Activated CD4-positive, alpha-beta T cell treated with anti-CD3 and anti-CD28 coated beads for 36 hours (primary cell): ENCODE data around the gene NLRC5. TPM values are rescaled to one million over a fixed set of nuclear protein-coding genes. Genes with fewer than 3 reads are reported as not detected.

Experiments
- ATAC-seq: fragments of 200-7000 bp; cut with Tn5 transposase; one replicate; pipeline ENCODE4 v1.10.0; 2021; ENCODE audit warnings: mild to moderate bottlenecking, moderate library complexity
- CTCF ChIA-PET: fragments of 350-600 bp; sonication (Branson Sonifier 250); formaldehyde crosslinking; loops from one replicate; lab custom pipeline; 2021; ENCODE audit warnings: antibody characterized with exemption; lab: Charles Lee
- POLR2A ChIA-PET: fragments of 350-600 bp; sonication (Branson Sonifier 250); formaldehyde crosslinking; loops from one replicate; lab custom pipeline; 2021; ENCODE audit warnings: antibody characterized with exemption, inconsistent platforms; lab: Charles Lee
- DNase-seq: peaks from one replicate; pipeline ENCODE4 v3.0.0-alpha.2; 2020
- H3K27ac Mint-ChIP-seq: one replicate; pipeline ENCODE4 v1.8.0; 2021; ENCODE audit warnings: mixed read lengths
- H3K27me3 Mint-ChIP-seq: one replicate; pipeline ENCODE4 v1.8.0; 2021; ENCODE audit warnings: mixed read lengths
- H3K36me3 Mint-ChIP-seq: one replicate; pipeline ENCODE4 v1.8.0; 2021; ENCODE audit warnings: low read depth, mixed read lengths
- H3K4me1 Mint-ChIP-seq: one replicate; pipeline ENCODE4 v1.8.0; 2021; ENCODE audit warnings: mixed read lengths
- H3K4me3 Mint-ChIP-seq: one replicate; pipeline ENCODE4 v1.8.0; 2021; ENCODE audit warnings: mild to moderate bottlenecking, moderate library complexity, mixed read lengths
- H3K9me3 Mint-ChIP-seq: one replicate; pipeline ENCODE4 v1.8.0; 2021; ENCODE audit warnings: low read depth, mixed read lengths
- intact Hi-C, 2 experiments: fragments of 100-400 bp; cut with DNase I in 1 of 2; cut with micrococcal nuclease in 1 of 2; formaldehyde crosslinking; loops; one replicate each; pipeline versions ENCODE4 v1.14.2 to v1.15.1; 2022 to 2024; cut with DNase I, micrococcal nuclease
- total RNA-seq, 2 experiments: library from RNA; stranded (reverse); gene quantifications; one replicate each; pipeline ENCODE4 v1.2.3, GENCODE V29; 2021

The NLRC5 gene
- total RNA-seq, 2 experiments from 2014 or later = 143 to 175 TPM

- H3K4me1 Mint-ChIP-seq = peaks cover 85% of the 10 kb centered on the region
- DNase-seq (no peak), ATAC-seq (no peak)
- H3K27ac Mint-ChIP-seq = peak overlapping the region; percentile 55
- H3K36me3 Mint-ChIP-seq = peaks cover 83% of the 10 kb centered on the region
- no peaks in the 10 kb centered on the region for H3K27me3 Mint-ChIP-seq
- POLR2A ChIA-PET = interaction anchor here (0.6 kb wide), 3 partner anchors 16 to 19 kb away, joined by 3 read pairs; no protein-coding TSS in a partner anchor
- intact Hi-C loops = no loop called here
- H3K9me3 Mint-ChIP-seq = no peaks in the 10 kb centered on the region
- no peak overlapping the region for H3K4me3 Mint-ChIP-seq
- CTCF ChIA-PET = interaction anchor here (0.6 to 1.1 kb wide), 2 partner anchors 63 to 345 kb away, joined by 3 read pairs; no protein-coding TSS in a partner anchor
Observed at GRCh38 chr16:57020651-57021050, 31.3 kb downstream of the NLRC5 start.

GRCh38 chr16:57021757-57022156 is 32.4 kb downstream of the NLRC5 start:
- ChIA-PET POLR2A (no interaction called here), CTCF (interaction anchor here (0.6 to 1.1 kb wide), 3 partner anchors 9 to 51 kb away, joined by 3 to 4 read pairs (median 3); no protein-coding TSS in a partner anchor)
- DNase-seq = no peak
- intact Hi-C loops = loop anchor here in 1 of 2 experiments (2.0 kb wide), 1 partner anchor 17 kb away; no protein-coding TSS in a partner anchor
- peaks cover 84% of the 10 kb centered on the region for H3K36me3 Mint-ChIP-seq
- no peaks in the 10 kb centered on the region for H3K9me3 Mint-ChIP-seq
- no peak overlapping the region for H3K4me3 Mint-ChIP-seq
- ATAC-seq = no peak
- no peak overlapping the region for H3K27ac Mint-ChIP-seq
- H3K27me3 Mint-ChIP-seq = no peaks in the 10 kb centered on the region
- H3K4me1 Mint-ChIP-seq = peaks cover 86% of the 10 kb centered on the region

GRCh38 chr16:57022445-57022844 is 33.1 kb downstream of the NLRC5 start:
- Mint-ChIP-seq H3K27ac (peak overlapping the region; percentile 49), H3K4me1 (peaks cover 86% of the 10 kb centered on the region), H3K4me3 (no peak overlapping the region), H3K27me3 (no peaks in the 10 kb centered on the region), H3K9me3 (no peaks in the 10 kb centered on the region), H3K36me3 (peaks cover 84% of the 10 kb centered on the region)
- ChIA-PET POLR2A (interaction anchor here (0.6 to 0.8 kb wide), 2 partner anchors 23 to 76 kb away, joined by 3 to 5 read pairs; no protein-coding TSS in a partner anchor), CTCF (interaction anchor here (0.6 to 1.0 kb wide), 3 partner anchors 9 to 50 kb away, joined by 3 to 4 read pairs (median 3); no protein-coding TSS in a partner anchor)
- DNase-seq = no peak
- no peak for ATAC-seq
- intact Hi-C loops = loop anchor here in 1 of 2 experiments (2.0 kb wide), 1 partner anchor 16 kb away; no protein-coding TSS in a partner anchor

- H3K27ac Mint-ChIP-seq = peak overlapping the region; percentile 75
- no peaks in the 10 kb centered on the region for H3K9me3 Mint-ChIP-seq
- no peaks in the 10 kb centered on the region for H3K27me3 Mint-ChIP-seq
- ChIA-PET CTCF (interaction anchor here (0.7 to 1.4 kb wide), 3 partner anchors 9 to 41 kb away, joined by 3 to 7 read pairs (median 5); no protein-coding TSS in a partner anchor), POLR2A (interaction anchor here (0.8 to 0.9 kb wide), 2 partner anchors 24 to 38 kb away, joined by 3 read pairs; no protein-coding TSS in a partner anchor)
- peak; percentile 69 for ATAC-seq
- H3K4me3 Mint-ChIP-seq = no peak overlapping the region
- H3K36me3 Mint-ChIP-seq = peaks cover 82% of the 10 kb centered on the region
- intact Hi-C loops = loop anchor here in 1 of 2 experiments (2.0 kb wide), 1 partner anchor 15 kb away; no protein-coding TSS in a partner anchor
- DNase-seq = peak; percentile 81
- H3K4me1 Mint-ChIP-seq = peaks cover 87% of the 10 kb centered on the region
Observed at GRCh38 chr16:57023541-57024249, 34.3 kb downstream of the NLRC5 start.

- ChIA-PET CTCF (no interaction called here), POLR2A (no interaction called here)
- intact Hi-C loops = no loop called here
- H3K27me3 Mint-ChIP-seq = no peaks in the 10 kb centered on the region
- peaks cover 82% of the 10 kb centered on the region for H3K36me3 Mint-ChIP-seq
- H3K4me1 Mint-ChIP-seq = peaks cover 90% of the 10 kb centered on the region
- no peaks in the 10 kb centered on the region for H3K9me3 Mint-ChIP-seq
- H3K27ac Mint-ChIP-seq = peak overlapping the region; percentile 13
- no peak overlapping the region for H3K4me3 Mint-ChIP-seq
- ATAC-seq (no peak), DNase-seq (no peak)
Observed at GRCh38 chr16:57024894-57025680, 35.7 kb downstream of the NLRC5 start.

- peak overlapping the region; percentile 58 for H3K27ac Mint-ChIP-seq
- no peaks in the 10 kb centered on the region for H3K27me3 Mint-ChIP-seq
- ATAC-seq (no peak), DNase-seq (no peak)
- POLR2A ChIA-PET = interaction anchor here (1.2 kb wide), 1 partner anchor 26 kb away, joined by 4 read pairs; no protein-coding TSS in a partner anchor
- H3K4me1 Mint-ChIP-seq = peaks cover 87% of the 10 kb centered on the region
- H3K9me3 Mint-ChIP-seq = no peaks in the 10 kb centered on the region
- CTCF ChIA-PET = interaction anchor here (1.3 kb wide), 1 partner anchor 11 kb away, joined by 6 read pairs; no protein-coding TSS in a partner anchor
- H3K4me3 Mint-ChIP-seq = no peak overlapping the region
- H3K36me3 Mint-ChIP-seq = peaks cover 80% of the 10 kb centered on the region
- intact Hi-C loops = no loop called here
Observed at GRCh38 chr16:57025941-57026777, 36.8 kb downstream of the NLRC5 start.

- Mint-ChIP-seq H3K4me3 (no peak overlapping the region), H3K27me3 (no peaks in the 10 kb centered on the region), H3K4me1 (peaks cover 86% of the 10 kb centered on the region), H3K9me3 (no peaks in the 10 kb centered on the region), H3K27ac (no peak overlapping the region), H3K36me3 (peaks cover 80% of the 10 kb centered on the region)
- intact Hi-C loops = no loop called here
- ATAC-seq (no peak), DNase-seq (no peak)
- ChIA-PET POLR2A (interaction anchor here (1.2 kb wide), 1 partner anchor 26 kb away, joined by 4 read pairs; no protein-coding TSS in a partner anchor), CTCF (interaction anchor here (1.3 kb wide), 1 partner anchor 10 kb away, joined by 6 read pairs; no protein-coding TSS in a partner anchor)
Observed at GRCh38 chr16:57026778-57027062, 37.4 kb downstream of the NLRC5 start.

GRCh38 chr16:57027067-57027466 is 37.7 kb downstream of the NLRC5 start:
- Mint-ChIP-seq H3K27me3 (no peaks in the 10 kb centered on the region), H3K9me3 (no peaks in the 10 kb centered on the region), H3K4me3 (no peak overlapping the region), H3K27ac (no peak overlapping the region), H3K4me1 (peaks cover 86% of the 10 kb centered on the region), H3K36me3 (peaks cover 80% of the 10 kb centered on the region)
- ChIA-PET CTCF (interaction anchor here (0.6 to 1.3 kb wide), 2 partner anchors 10 to 202 kb away, joined by 4 to 6 read pairs; no protein-coding TSS in a partner anchor), POLR2A (interaction anchor here (0.5 to 1.2 kb wide), 3 partner anchors 19 to 38 kb away, joined by 3 to 5 read pairs (median 4); partner anchors contain the start of gene NLRC5)
- ATAC-seq = no peak
- DNase-seq = no peak
- intact Hi-C loops = no loop called here

GRCh38 chr16:57028086-57028485 is 38.7 kb downstream of the NLRC5 start:
- H3K9me3 Mint-ChIP-seq = no peaks in the 10 kb centered on the region
- DNase-seq = no peak
- H3K27ac Mint-ChIP-seq = peak overlapping the region; percentile 55
- ChIA-PET CTCF (interaction anchor here (0.6 to 1.2 kb wide), 3 partner anchors 11 to 21 kb away, joined by 3 read pairs; no protein-coding TSS in a partner anchor), POLR2A (interaction anchor here (1.2 kb wide), 1 partner anchor 39 kb away, joined by 3 read pairs; the partner anchor contains the start of gene NLRC5)
- peaks cover 77% of the 10 kb centered on the region for H3K4me1 Mint-ChIP-seq
- ATAC-seq = no peak
- H3K36me3 Mint-ChIP-seq = peaks cover 77% of the 10 kb centered on the region
- no peak overlapping the region for H3K4me3 Mint-ChIP-seq
- intact Hi-C loops = no loop called here
- no peaks in the 10 kb centered on the region for H3K27me3 Mint-ChIP-seq
